Measurements from ENCODE around the gene PLA2G4E. TPM values are rescaled to one million over a fixed set of nuclear protein-coding genes. Genes with fewer than 3 reads are reported as not detected.

Gene PLA2G4E
- total and polyA plus RNA-seq, 9 of the 15 experiments (the other 6 are each of a cell fraction or from before 2014, with no cell fraction given) = 0.03 TPM; not detected in 8

DNA sequence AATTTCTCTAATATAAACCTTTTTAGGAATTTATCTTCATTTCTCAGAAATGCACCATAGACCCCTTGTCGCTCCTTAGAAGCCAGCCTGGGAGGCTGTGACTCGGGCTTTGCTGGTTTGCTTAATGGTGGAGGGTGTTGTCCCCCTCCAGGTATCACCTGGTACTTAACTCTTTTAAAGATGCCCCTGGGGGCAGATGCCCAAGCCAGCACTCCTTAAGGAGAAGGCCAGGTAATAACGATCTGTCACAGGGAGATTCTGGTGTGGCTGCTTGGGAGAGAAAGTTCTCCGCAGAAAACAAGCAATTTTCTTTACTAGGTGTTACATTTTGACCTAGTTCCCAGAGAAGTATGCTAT lies 70.7 kb downstream of the PLA2G4E start:
- WGBS (ENCODE audit: insufficient coverage, low coverage, missing lambda C conversion rate) = 64% methylated on average over 4 of the region's 4 CpGs
- no peak overlapping the region for H2AFZ ChIP-seq (ENCODE audit: low read depth, low read length)
- BruUV-seq (replicated peaks) = no TSS peak
- no peak overlapping the region for H3K4me2 ChIP-seq (ENCODE audit: insufficient read depth, low read length)
- FAIRE-seq (no peak), ATAC-seq (no peak), DNase-seq (ENCODE audit: extremely low read depth in 1 of 4, low spot score in 3 of 4) (no peak)
- TF ChIP-seq, protein P1, sequence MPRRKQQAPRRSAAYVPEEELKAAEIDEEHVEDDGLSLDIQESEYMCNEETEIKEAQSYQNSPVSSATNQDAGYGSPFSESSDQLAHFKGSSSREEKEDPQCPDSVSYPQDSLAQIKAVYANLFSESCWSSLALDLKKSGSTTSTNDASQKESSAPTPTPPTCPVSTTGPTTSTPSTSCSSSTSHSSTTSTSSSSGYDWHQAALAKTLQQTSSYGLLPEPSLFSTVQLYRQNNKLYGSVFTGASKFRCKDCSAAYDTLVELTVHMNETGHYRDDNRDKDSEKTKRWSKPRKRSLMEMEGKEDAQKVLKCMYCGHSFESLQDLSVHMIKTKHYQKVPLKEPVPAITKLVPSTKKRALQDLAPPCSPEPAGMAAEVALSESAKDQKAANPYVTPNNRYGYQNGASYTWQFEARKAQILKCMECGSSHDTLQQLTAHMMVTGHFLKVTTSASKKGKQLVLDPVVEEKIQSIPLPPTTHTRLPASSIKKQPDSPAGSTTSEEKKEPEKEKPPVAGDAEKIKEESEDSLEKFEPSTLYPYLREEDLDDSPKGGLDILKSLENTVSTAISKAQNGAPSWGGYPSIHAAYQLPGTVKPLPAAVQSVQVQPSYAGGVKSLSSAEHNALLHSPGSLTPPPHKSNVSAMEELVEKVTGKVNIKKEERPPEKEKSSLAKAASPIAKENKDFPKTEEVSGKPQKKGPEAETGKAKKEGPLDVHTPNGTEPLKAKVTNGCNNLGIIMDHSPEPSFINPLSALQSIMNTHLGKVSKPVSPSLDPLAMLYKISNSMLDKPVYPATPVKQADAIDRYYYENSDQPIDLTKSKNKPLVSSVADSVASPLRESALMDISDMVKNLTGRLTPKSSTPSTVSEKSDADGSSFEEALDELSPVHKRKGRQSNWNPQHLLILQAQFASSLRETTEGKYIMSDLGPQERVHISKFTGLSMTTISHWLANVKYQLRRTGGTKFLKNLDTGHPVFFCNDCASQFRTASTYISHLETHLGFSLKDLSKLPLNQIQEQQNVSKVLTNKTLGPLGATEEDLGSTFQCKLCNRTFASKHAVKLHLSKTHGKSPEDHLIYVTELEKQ (CRISPR knock-in tag; IDR thresholded peaks at IDR 0.05) = no peak
- no peaks in the 10 kb centered on the region for H3K27me3 ChIP-seq (ENCODE audit: control insufficient read depth in 2 of 2, insufficient read depth in 2 of 2, low read length in 2 of 2)
- H3K27ac ChIP-seq (ENCODE audit: extremely low read depth, low read depth, low read length) = no peak overlapping the region
- POLR2A ChIA-PET = interaction anchor here (1.1 to 1.8 kb wide), 5 partner anchors 8 to 18 kb away, joined by 3 to 5 read pairs (median 4); no protein-coding TSS in a partner anchor
- H3K9me1 ChIP-seq (ENCODE audit: control insufficient read depth, insufficient read depth, low read length) = no peaks in the 10 kb centered on the region
- H3K79me2 ChIP-seq (ENCODE audit: control insufficient read depth, insufficient read depth, low read length) = no peaks in the 10 kb centered on the region
- in situ Hi-C loops (cut with MboI) (no loop called here), intact Hi-C loops (cut with micrococcal nuclease) (no loop called here)
- no peak overlapping the region for H3K4me3 ChIP-seq
- peaks cover 15% of the 10 kb centered on the region; the same call in 2 of the 3 replicates for H3K36me3 ChIP-seq (ENCODE audit: control insufficient read depth, insufficient read depth, low read length)
- H4K20me1 ChIP-seq (replicated peaks; ENCODE audit: control insufficient read depth, insufficient read depth, low read length) = no peaks in the 10 kb centered on the region; the same call in 1 of the 2 replicates
- H3K4me1 ChIP-seq (replicated peaks in 1 of 2; ENCODE audit: control insufficient read depth in 2 of 2, insufficient read depth in 2 of 2, low read length in 2 of 2) = no peaks in the 10 kb centered on the region
- CTCF ChIA-PET (ENCODE audit: low intra/inter-chr PET ratio) = no interaction called here
- no peak overlapping the region for H3K9ac ChIP-seq (ENCODE audit: insufficient read depth in 1 of 2, low read depth in 2 of 2, low read length in 2 of 2)
- H3K9me3 ChIP-seq (replicated peaks; ENCODE audit: control insufficient read depth, insufficient read depth, low read depth, low read length) = no peaks in the 10 kb centered on the region
